HG03439 (cell line): ENCODE results near the gene PDE6A.

Experiments used
- ATAC-seq: cut with Tn5 transposase; IDR thresholded peaks from one replicate; pipeline ENCODE4 v1.9.1; 2021; ENCODE audit warnings: mild to moderate bottlenecking, moderate library complexity; ENCODE audit not compliant: unreplicated experiment

PDE6A gene

DNA sequence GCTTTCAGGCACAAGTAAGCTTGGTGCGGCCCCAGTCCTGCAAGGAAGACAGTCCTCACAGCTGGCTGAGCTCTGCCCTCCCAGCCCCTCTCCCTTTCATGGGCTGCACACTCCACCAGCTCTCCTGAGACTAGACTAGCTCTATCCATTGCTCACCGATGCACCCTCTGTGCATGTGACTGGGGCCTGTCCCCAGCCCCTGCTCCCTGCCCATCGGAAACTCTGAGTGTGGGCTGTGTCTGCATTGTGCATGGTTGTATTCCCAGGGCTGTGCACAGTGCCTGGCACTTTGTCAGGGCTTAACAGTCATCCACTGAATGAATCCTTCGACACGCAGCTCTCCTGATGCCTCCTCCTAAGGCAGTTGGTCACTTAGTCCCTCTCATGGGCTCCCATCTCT is 122.3 kb downstream of the PDE6A start:
- no peak for ATAC-seq

DNA sequence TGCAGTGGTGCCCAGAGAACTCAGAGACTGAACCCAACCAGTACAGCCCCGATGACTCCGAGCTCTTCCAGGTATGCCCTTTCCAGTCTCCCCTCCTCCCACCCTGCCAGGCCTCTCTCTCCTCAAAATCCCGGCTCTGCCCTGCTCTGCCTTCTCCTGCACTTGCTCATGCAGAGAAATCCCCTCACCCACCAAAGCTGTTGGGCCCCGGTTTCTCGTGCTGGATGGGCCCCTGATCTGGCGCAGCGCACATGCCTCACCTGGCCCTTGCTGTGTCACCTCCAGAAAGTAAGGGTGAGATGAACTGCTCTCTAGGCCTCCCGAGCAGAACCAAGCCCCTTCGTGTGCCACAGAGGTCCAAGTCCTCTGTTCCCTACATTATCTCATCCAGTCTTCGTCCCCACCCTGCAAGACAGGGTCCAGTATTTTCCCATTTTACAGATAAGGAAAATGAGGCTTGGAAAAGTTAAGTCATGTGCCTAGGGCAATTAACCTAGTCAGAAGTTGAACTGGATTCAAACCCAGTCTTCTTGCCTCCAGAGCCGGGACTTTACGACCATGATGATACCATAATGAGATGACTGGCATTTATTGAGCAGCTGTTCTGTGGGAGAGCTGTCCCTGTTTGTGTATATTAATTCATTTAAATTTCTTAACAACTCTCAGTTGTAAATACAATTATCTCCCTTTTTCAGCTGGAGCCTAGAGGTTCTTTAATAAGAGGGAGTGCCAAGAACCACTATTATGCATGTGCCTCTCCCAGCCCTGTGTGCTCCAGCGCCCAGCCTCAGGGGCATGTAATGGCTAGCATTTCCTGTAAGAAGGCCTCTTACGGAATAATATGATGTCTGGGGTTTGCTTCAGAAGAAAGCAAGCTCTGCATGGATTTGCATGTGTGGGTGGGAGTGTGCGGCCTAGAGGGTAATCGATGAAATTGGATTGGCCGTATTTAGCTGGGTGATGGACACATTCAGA is 123.8 kb downstream of the PDE6A start:
- no peak for ATAC-seq

DNA sequence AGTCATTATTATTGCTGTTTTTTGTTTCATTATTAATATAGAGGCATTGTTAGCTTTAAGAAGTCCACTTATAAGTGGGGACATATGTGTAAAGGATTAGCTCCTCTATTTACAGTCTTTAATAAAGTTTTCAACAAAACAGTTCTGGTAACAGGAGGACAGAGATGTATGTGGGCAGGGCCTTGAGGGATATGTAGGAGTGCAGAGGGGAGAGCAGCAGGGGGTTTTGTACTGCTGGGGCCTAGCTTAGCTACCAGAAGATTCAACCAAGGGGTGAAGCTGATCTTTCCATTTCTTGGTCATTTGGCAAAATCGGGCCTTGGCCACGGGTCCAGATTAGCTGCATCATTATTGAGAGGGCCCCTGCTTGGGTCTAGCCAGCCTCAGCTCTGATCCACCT is 124.6 kb downstream of the PDE6A start:
- no peak for ATAC-seq

DNA sequence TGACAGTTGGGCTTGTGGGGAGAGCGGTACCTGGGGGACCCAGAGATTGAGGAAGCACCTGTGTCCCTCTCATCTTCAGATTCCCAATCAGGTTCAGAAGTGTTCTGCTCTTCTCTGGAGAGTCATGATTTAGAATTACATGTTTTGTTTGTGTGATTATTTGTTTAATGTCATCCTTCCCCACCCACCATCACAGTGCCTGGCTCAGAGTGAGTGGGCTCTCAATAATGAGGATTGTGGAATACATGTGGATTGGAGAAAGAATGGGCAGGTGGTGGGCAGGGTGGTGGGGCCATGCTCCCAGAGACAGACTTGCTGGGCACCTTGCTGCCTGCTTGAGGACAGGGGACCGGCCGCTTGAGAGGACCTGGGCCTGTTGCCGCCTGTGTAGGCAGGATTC is 126.5 kb downstream of the PDE6A start:
- no peak for ATAC-seq

DNA sequence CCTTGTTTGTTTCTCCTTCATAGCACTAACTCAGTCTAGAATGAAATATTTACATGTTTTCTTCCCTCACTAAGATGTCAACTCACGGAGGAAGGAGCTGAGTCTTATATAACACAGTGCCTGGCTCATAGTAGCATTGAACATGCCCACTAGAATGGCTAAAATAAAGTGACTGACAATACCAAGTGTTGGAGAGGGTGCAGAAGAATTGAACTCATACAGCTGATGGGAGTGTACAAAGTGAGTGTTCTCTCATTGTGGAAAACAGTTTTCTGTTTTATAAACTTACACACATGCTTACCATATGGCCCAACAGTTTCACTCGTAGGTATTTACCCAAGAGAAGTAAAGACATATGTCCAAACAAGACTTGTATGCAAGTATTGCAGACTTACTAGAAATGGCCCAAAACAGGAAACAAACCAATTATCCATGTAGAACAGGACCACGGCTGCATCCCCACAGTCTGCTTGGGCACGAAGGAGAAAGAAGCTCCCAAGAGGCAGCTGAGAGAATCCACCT is 127.0 kb downstream of the PDE6A start:
- ATAC-seq: no peak

GRCh38 chr5:149816661-149817060 is 127.9 kb downstream of the PDE6A start:
- ATAC-seq: no peak

DNA sequence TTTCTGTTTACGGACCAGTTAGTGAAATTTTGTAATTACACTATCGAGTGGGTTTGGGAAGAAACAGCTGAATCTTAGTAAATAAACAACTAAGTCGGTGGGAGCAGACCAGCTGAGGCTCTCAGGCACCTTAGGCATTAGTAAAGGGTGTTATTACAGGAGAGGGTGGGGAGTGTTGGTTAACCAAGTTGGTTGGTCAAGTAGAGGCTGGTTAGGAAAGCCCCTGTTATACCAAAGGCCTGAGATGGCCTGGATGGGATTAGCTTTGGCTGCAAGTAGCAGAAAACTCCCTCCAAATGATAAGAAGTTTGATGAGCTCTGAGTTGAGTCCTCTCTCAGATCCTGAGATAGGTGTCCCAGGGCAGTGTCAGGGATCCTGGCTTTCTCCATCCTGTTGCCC is 133.1 kb downstream of the PDE6A start:
- ATAC-seq: no peak

GRCh38 chr5:149810856-149811255 is 133.7 kb downstream of the PDE6A start:
- ATAC-seq: no peak

DNA sequence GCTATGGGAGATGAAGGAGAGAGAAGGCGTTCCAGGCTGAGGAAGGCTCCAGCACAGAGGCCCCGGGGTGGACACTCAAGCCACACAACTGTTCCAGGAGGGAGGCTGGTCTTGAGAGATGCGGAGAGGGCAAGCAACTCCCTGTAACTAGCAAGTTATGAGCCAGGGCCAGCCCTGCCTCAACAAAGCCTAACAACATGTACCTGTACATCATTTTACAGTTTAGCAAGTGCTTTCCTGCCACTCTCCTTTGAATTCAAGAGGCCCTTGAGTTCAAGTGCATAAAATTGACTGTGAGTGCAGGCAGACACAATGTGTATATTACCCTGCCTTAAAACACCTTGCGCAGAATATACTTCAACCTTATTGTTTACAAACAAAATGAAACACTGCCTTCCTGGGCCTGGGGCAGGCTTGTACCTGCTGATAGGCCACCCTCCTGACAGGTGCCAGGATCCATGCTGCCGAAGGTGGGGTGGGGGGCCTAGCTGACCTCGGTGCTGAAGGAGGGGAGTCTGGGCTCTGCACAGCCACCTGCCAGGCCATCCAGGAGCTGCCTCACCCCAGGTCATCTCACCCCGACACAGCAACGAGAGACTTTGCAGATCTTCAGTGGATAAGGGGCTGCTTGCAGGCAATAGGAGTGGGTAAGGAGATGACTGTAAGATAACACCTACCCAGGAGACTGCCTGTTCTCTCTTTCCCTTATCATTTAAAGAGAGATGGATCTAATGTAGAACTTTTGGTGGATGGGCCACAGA is 134.5 kb downstream of the PDE6A start:
- no peak for ATAC-seq

DNA sequence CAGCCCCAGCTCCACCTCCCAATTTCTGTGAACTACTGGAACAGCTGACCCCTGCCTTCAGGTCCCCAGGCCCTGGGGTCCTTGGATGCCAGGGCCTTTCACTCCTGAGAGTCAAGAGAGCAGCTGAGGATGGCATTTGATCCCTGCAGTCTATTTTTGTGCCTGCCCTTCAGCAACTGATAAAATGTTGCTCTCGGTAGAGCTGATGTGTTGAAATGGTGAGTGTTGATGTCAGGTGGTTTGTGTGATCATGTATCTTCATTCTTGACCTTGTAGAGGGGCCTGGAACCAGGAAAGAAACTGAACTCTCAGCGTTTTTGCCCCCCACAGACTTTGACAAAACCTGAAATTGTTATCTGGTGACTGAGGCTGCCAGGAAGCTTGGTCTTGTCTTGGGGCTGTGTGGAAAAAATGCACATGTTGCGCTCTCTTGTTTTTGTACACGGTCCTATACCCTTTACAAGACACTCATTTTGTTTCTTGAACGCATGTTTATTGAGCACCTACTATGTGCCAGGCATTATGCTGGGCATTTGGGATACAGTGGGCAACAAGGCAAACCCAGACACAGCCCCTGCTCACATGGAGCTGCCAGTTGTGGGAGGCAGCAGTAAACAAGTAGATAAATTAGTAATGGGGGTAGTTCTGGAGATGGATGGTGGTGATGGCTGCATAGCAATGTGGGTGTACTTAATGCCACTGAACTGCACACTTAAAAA is 136.2 kb downstream of the PDE6A start:
- ATAC-seq: no peak
